Retinal pigment epithelial cell (primary cell): ENCODE results near the gene PIMREG.

ENCODE experiments used
- DNase-seq: peaks from one replicate; pipeline ENCODE4 v3.0.0-alpha.2; 2010; ENCODE audit warnings: low read depth
- H3K4me3 ChIP-seq: 2 replicates; pipeline ENCODE4 v1.5.1; 2011; ENCODE audit warnings: mild to moderate bottlenecking, low read length, control low read depth, moderate library complexity
- CTCF ChIP-seq: conservative IDR thresholded peaks from 2 replicates; pipeline ENCODE4 v1.5.1; 2011; ENCODE audit warnings: low read depth, low read length, control low read depth, inconsistent platforms

The PIMREG gene

GRCh38 chr17:6415616-6416015 is 28.6 kb upstream of the PIMREG start:
- no peak for TF ChIP-seq CTCF
- no peak overlapping the region for H3K4me3 ChIP-seq

GRCh38 chr17:6420173-6420641 is 24.0 kb upstream of the PIMREG start:
- no peak overlapping the region for H3K4me3 ChIP-seq
- TF ChIP-seq CTCF: peak; percentile 69
- no peak for DNase-seq

More at GRCh38 chr17:6415616-6416015, 28.6 kb upstream of the PIMREG start:
- DNase-seq: no peak

- no peak for DNase-seq
- TF ChIP-seq CTCF: peak; percentile 83
- no peak overlapping the region for H3K4me3 ChIP-seq
Observed at GRCh38 chr17:6421700-6422604, 22.3 kb upstream of the PIMREG start.

- no peak overlapping the region for H3K4me3 ChIP-seq
- DNase-seq: no peak
- no peak for TF ChIP-seq CTCF
Observed at GRCh38 chr17:6422654-6423241, 21.5 kb upstream of the PIMREG start.

- no peak for DNase-seq
- H3K4me3 ChIP-seq: no peak overlapping the region
- TF ChIP-seq CTCF: no peak
Observed at GRCh38 chr17:6423931-6424330, 20.3 kb upstream of the PIMREG start.

- no peak for TF ChIP-seq CTCF
- DNase-seq: no peak
- H3K4me3 ChIP-seq: no peak overlapping the region
Observed at GRCh38 chr17:6425407-6425806, 18.8 kb upstream of the PIMREG start.
